HEK293 (cell line): ENCODE results near the gene PARD3B.

ENCODE experiments used
- CTCF ChIA-PET: fragments of 350-600 bp; formaldehyde crosslinking; extraction: SDS; loops from one replicate; lab custom pipeline; 2021; ENCODE audit warnings: antibody characterized with exemption; lab: Yijun Ruan, JAX
- POLR2A ChIA-PET: fragments of 300-600 bp; formaldehyde crosslinking; extraction: SDS; loops from one replicate; lab custom pipeline; 2020; ENCODE audit warnings: antibody characterized with exemption, inconsistent platforms; lab: Yijun Ruan, JAX
- H3K27ac ChIP-seq: fragments of 200-500 bp; sonication (Bioruptor generic); 2 replicates; pipeline ENCODE4 v1.5.1; 2014; ENCODE audit warnings: low read depth, low read length, control low read depth, inconsistent platforms; ENCODE audit errors: extremely low read depth
- H3K36me3 ChIP-seq, 2 experiments: fragments of 200-500 bp in 1 of 2; sonication (Bioruptor generic) in 1 of 2; 1 replicate in 1 of 2; 2 replicates in 1 of 2; pipeline ENCODE4 v1.5.1; 2014 to 2017; ENCODE audit warnings: inconsistent platforms in 2 of 2, low read length in 2 of 2; ENCODE audit not compliant: control insufficient read depth in 2 of 2, insufficient read depth in 1 of 2
- H3K4me1 ChIP-seq: fragments of 200-500 bp; sonication (Bioruptor generic); 2 replicates; pipeline ENCODE4 v1.5.1; 2014; ENCODE audit warnings: mild to moderate bottlenecking, low read length, inconsistent platforms; ENCODE audit not compliant: control insufficient read depth, insufficient read depth
- H3K4me3 ChIP-seq: 2 replicates; pipeline ENCODE4 v1.5.1; 2011; ENCODE audit warnings: low read depth, mild to moderate bottlenecking, control low read depth, low read length, moderate library complexity
- H3K9me3 ChIP-seq: fragments of 200-500 bp; sonication (Bioruptor generic); 2 replicates; pipeline ENCODE4 v1.5.1; 2014; ENCODE audit warnings: low read depth, low read length, inconsistent platforms; ENCODE audit not compliant: control insufficient read depth, insufficient read depth
- BCL11B ChIP-seq: fragments of 450-650 bp; formaldehyde crosslinking; IDR thresholded peaks from 2 replicates; pipeline ENCODE4 v1.5.1; 2016; ENCODE audit warnings: low read depth, missing biosample characterization, missing genetic modification characterization
- BCL6B ChIP-seq: fragments of 450-650 bp; formaldehyde crosslinking; IDR thresholded peaks from 2 replicates; pipeline ENCODE4 v1.5.1; 2017; ENCODE audit warnings: missing biosample characterization, missing genetic modification characterization
- FEZF1 ChIP-seq: fragments of 450-650 bp; formaldehyde crosslinking; IDR thresholded peaks from 2 replicates; pipeline ENCODE4 v1.5.1; 2016; ENCODE audit warnings: missing biosample characterization, missing genetic modification characterization
- KLF9 ChIP-seq: fragments of 450-650 bp; formaldehyde crosslinking; IDR thresholded peaks from 2 replicates; pipeline ENCODE4 v1.5.1; 2016; ENCODE audit warnings: missing biosample characterization, missing genetic modification characterization, low read depth
- PRDM6 ChIP-seq: fragments of 450-650 bp; formaldehyde crosslinking; IDR thresholded peaks from 2 replicates; pipeline ENCODE4 v1.5.1; 2017; ENCODE audit warnings: missing biosample characterization, missing genetic modification characterization
- ZIC2 ChIP-seq: fragments of 450-650 bp; formaldehyde crosslinking; IDR thresholded peaks from 2 replicates; pipeline ENCODE4 v1.5.1; 2016; ENCODE audit warnings: missing biosample characterization, missing genetic modification characterization
- ZNF138 ChIP-seq: fragments of 450-650 bp; formaldehyde crosslinking; IDR thresholded peaks from 2 replicates; pipeline ENCODE4 v1.5.1; 2016; ENCODE audit warnings: missing biosample characterization, missing genetic modification characterization, borderline replicate concordance
- ZNF157 ChIP-seq: fragments of 450-650 bp; formaldehyde crosslinking; IDR thresholded peaks from 2 replicates; pipeline ENCODE4 v1.5.1; 2016; ENCODE audit warnings: missing biosample characterization, missing genetic modification characterization
- ZNF175 ChIP-seq: fragments of 450-650 bp; formaldehyde crosslinking; IDR thresholded peaks from 2 replicates; pipeline ENCODE4 v1.5.1; 2016; ENCODE audit warnings: missing biosample characterization, missing genetic modification characterization
- ZNF214 ChIP-seq: fragments of 450-650 bp; formaldehyde crosslinking; IDR thresholded peaks from 2 replicates; pipeline ENCODE4 v1.5.1; 2017; ENCODE audit warnings: missing biosample characterization, mild to moderate bottlenecking, missing genetic modification characterization, borderline replicate concordance
- ZNF776 ChIP-seq: fragments of 450-650 bp; formaldehyde crosslinking; IDR thresholded peaks from 2 replicates; pipeline ENCODE4 v1.5.0; 2017; ENCODE audit warnings: missing biosample characterization, missing genetic modification characterization, borderline replicate concordance
- ZNF792 ChIP-seq: fragments of 450-650 bp; formaldehyde crosslinking; IDR thresholded peaks from 2 replicates; pipeline ENCODE4 v1.5.1; 2016; ENCODE audit warnings: missing biosample characterization, missing genetic modification characterization
- ZNF843 ChIP-seq: fragments of 450-650 bp; formaldehyde crosslinking; IDR thresholded peaks from 2 replicates; pipeline ENCODE4 v1.5.1; 2016; ENCODE audit warnings: missing biosample characterization, missing genetic modification characterization
- ZXDB ChIP-seq: fragments of 450-650 bp; formaldehyde crosslinking; IDR thresholded peaks from 2 replicates; pipeline ENCODE4 v1.5.1; 2016; ENCODE audit warnings: missing biosample characterization, missing genetic modification characterization
- TF ChIP-seq, protein P1 (sequence below): fragments of 450-650 bp; formaldehyde crosslinking; IDR thresholded peaks from 2 replicates; pipeline ENCODE4 v1.5.1; 2016; ENCODE audit warnings: missing biosample characterization, missing genetic modification characterization
- TF ChIP-seq, protein P2 (sequence below): fragments of 450-650 bp; formaldehyde crosslinking; IDR thresholded peaks from 2 replicates; pipeline ENCODE4 v1.5.1; 2016; ENCODE audit warnings: missing biosample characterization, missing genetic modification characterization, borderline replicate concordance
- TF ChIP-seq, protein P3 (sequence below): fragments of 450-650 bp; IDR thresholded peaks from 2 replicates; pipeline ENCODE4 v1.5.1; 2018; ENCODE audit warnings: missing biosample characterization, mild to moderate bottlenecking, missing genetic modification characterization
- TF ChIP-seq, protein P4 (sequence below): fragments of 450-650 bp; formaldehyde crosslinking; IDR thresholded peaks from 2 replicates; pipeline ENCODE4 v1.5.1; 2016; ENCODE audit warnings: missing biosample characterization, missing genetic modification characterization
- TF ChIP-seq, protein P5 (sequence below): fragments of 450-650 bp; formaldehyde crosslinking; IDR thresholded peaks from 2 replicates; pipeline ENCODE4 v1.5.1; 2017; ENCODE audit warnings: missing biosample characterization, mild to moderate bottlenecking, missing genetic modification characterization, moderate library complexity

The PARD3B gene

GRCh38 chr2:205053827-205054410 is 508.6 kb downstream of the PARD3B start:
- Histone ChIP-seq H3K27ac (no peak overlapping the region), H3K4me1 (peaks cover 16% of the 10 kb centered on the region), H3K4me3 (no peak overlapping the region), H3K9me3 (no peaks in the 10 kb centered on the region), H3K36me3 (no peaks in the 10 kb centered on the region)
- ChIA-PET POLR2A (no interaction called here), CTCF (no interaction called here)
- TF ChIP-seq ZNF138 (tag by site-specific recombination) (no peak), PRDM6 (tag by site-specific recombination) (peak; percentile 44; the same call in 1 of the 2 replicates), ZXDB (tag by site-specific recombination) (peak; percentile 21; the same call in 1 of the 2 replicates), ZNF157 (tag by site-specific recombination) (no peak), BCL11B (tag by site-specific recombination) (no peak), ZIC2 (tag by site-specific recombination) (peak; percentile 34; the same call in 1 of the 2 replicates), ZNF175 (no peak), ZNF843 (peak; percentile 43; the same call in 1 of the 2 replicates), FEZF1 (peak; percentile 41), ZNF214 (tag by site-specific recombination) (no peak)
- TF ChIP-seq, all 188 proteins: peak for 5

GRCh38 chr2:205054789-205055188 is 509.5 kb downstream of the PARD3B start:
- H3K9me3 ChIP-seq = no peaks in the 10 kb centered on the region
- ChIA-PET POLR2A (no interaction called here), CTCF (no interaction called here)
- no peaks in the 10 kb centered on the region for H3K36me3 ChIP-seq
- H3K27ac ChIP-seq = no peak overlapping the region
- peaks cover 16% of the 10 kb centered on the region for H3K4me1 ChIP-seq
- no peak overlapping the region for H3K4me3 ChIP-seq
- TF ChIP-seq KLF9 (tag by site-specific recombination) = no peak
- TF ChIP-seq, protein P1, sequence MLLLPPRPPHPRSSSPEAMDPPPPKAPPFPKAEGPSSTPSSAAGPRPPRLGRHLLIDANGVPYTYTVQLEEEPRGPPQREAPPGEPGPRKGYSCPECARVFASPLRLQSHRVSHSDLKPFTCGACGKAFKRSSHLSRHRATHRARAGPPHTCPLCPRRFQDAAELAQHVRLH (tag by site-specific recombination) = no peak
- TF ChIP-seq, protein P2, sequence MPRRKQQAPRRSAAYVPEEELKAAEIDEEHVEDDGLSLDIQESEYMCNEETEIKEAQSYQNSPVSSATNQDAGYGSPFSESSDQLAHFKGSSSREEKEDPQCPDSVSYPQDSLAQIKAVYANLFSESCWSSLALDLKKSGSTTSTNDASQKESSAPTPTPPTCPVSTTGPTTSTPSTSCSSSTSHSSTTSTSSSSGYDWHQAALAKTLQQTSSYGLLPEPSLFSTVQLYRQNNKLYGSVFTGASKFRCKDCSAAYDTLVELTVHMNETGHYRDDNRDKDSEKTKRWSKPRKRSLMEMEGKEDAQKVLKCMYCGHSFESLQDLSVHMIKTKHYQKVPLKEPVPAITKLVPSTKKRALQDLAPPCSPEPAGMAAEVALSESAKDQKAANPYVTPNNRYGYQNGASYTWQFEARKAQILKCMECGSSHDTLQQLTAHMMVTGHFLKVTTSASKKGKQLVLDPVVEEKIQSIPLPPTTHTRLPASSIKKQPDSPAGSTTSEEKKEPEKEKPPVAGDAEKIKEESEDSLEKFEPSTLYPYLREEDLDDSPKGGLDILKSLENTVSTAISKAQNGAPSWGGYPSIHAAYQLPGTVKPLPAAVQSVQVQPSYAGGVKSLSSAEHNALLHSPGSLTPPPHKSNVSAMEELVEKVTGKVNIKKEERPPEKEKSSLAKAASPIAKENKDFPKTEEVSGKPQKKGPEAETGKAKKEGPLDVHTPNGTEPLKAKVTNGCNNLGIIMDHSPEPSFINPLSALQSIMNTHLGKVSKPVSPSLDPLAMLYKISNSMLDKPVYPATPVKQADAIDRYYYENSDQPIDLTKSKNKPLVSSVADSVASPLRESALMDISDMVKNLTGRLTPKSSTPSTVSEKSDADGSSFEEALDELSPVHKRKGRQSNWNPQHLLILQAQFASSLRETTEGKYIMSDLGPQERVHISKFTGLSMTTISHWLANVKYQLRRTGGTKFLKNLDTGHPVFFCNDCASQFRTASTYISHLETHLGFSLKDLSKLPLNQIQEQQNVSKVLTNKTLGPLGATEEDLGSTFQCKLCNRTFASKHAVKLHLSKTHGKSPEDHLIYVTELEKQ (tag by site-specific recombination) = no peak
- TF ChIP-seq ZNF792 (tag by site-specific recombination) = no peak

DNA sequence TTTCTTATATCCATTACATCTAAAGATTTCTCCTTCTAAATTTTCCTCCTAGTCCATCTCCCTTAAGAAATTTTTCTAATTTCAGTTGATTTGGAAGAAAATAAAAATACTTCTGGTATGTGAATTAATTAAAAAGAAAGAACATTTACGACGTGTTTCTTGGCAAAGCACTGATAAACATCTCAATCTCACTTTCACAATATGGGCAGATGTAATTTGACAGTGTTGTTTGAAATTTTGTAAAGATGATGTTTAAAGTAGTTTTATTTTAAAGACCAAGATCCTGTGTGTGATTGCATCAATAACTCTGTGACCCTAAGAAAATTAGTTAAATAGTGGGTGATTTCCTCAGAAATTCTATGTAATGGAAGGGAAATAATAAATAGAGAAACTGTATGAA is 510.0 kb downstream of the PARD3B start:
- Histone ChIP-seq H3K27ac (no peak overlapping the region), H3K9me3 (no peaks in the 10 kb centered on the region), H3K4me3 (no peak overlapping the region), H3K36me3 (no peaks in the 10 kb centered on the region), H3K4me1 (peaks cover 16% of the 10 kb centered on the region)
- POLR2A ChIA-PET = no interaction called here
- CTCF ChIA-PET = no interaction called here
- TF ChIP-seq ZNF776 (tag by site-specific recombination) (no peak), BCL6B (tag by site-specific recombination) (no peak)
- TF ChIP-seq, protein P3, sequence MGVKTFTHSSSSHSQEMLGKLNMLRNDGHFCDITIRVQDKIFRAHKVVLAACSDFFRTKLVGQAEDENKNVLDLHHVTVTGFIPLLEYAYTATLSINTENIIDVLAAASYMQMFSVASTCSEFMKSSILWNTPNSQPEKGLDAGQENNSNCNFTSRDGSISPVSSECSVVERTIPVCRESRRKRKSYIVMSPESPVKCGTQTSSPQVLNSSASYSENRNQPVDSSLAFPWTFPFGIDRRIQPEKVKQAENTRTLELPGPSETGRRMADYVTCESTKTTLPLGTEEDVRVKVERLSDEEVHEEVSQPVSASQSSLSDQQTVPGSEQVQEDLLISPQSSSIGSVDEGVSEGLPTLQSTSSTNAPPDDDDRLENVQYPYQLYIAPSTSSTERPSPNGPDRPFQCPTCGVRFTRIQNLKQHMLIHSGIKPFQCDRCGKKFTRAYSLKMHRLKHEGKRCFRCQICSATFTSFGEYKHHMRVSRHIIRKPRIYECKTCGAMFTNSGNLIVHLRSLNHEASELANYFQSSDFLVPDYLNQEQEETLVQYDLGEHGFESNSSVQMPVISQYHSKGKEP (tag by site-specific recombination) = no peak
- TF ChIP-seq, protein P4, sequence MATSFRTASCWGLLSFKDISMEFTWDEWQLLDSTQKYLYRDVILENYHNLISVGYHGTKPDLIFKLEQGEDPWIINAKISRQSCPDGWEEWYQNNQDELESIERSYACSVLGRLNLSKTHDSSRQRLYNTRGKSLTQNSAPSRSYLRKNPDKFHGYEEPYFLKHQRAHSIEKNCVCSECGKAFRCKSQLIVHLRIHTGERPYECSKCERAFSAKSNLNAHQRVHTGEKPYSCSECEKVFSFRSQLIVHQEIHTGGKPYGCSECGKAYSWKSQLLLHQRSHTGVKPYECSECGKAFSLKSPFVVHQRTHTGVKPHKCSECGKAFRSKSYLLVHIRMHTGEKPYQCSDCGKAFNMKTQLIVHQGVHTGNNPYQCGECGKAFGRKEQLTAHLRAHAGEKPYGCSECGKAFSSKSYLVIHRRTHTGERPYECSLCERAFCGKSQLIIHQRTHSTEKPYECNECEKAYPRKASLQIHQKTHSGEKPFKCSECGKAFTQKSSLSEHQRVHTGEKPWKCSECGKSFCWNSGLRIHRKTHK (tag by site-specific recombination) = no peak
- TF ChIP-seq, protein P5, sequence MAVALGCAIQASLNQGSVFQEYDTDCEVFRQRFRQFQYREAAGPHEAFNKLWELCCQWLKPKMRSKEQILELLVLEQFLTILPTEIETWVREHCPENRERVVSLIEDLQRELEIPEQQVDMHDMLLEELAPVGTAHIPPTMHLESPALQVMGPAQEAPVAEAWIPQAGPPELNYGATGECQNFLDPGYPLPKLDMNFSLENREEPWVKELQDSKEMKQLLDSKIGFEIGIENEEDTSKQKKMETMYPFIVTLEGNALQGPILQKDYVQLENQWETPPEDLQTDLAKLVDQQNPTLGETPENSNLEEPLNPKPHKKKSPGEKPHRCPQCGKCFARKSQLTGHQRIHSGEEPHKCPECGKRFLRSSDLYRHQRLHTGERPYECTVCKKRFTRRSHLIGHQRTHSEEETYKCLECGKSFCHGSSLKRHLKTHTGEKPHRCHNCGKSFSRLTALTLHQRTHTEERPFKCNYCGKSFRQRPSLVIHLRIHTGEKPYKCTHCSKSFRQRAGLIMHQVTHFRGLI (tag by site-specific recombination) = no peak
